Neural progenitor cell (in vitro differentiated cells): ENCODE measurements around the gene TTC12. TPM values are rescaled to one million over a fixed set of nuclear protein-coding genes. Genes with fewer than 3 reads are reported as not detected.

ENCODE experiments used
- DNase-seq: peaks from one replicate; pipeline ENCODE4 v3.0.0-alpha.2; 2016; ENCODE audit warnings: low spot score
- H2AFZ ChIP-seq: fragments of 200-600 bp; sonication (generic); replicated peaks from 2 replicates; pipeline ENCODE4 v1.6.1; 2016; ENCODE audit warnings: antibody characterized with exemption
- H3F3A ChIP-seq: fragments of 200-600 bp; sonication (generic); 2 replicates; pipeline ENCODE4 v1.6.1; 2016; ENCODE audit warnings: antibody characterized with exemption, low read depth
- H3K27ac ChIP-seq: fragments of 200-600 bp; sonication (generic); 2 replicates; pipeline ENCODE4 v1.5.1; 2016; ENCODE audit warnings: mild to moderate bottlenecking
- H3K27me3 ChIP-seq: fragments of 200-600 bp; sonication (generic); 2 replicates; pipeline ENCODE4 v1.6.1; 2016; ENCODE audit warnings: mild to moderate bottlenecking, moderate library complexity
- H3K36me3 ChIP-seq: fragments of 200-600 bp; sonication (generic); 2 replicates; pipeline ENCODE4 v1.5.1; 2016
- H3K4me1 ChIP-seq: fragments of 200-600 bp; sonication (generic); 2 replicates; pipeline ENCODE4 v1.6.1; 2016; ENCODE audit warnings: mixed run types
- H3K4me2 ChIP-seq: fragments of 200-600 bp; sonication (generic); 2 replicates; pipeline ENCODE4 v1.6.1; 2016
- H3K4me3 ChIP-seq: fragments of 200-600 bp; sonication (generic); 2 replicates; pipeline ENCODE4 v1.5.1; 2016
- H3K79me2 ChIP-seq: fragments of 200-600 bp; sonication (generic); 2 replicates; pipeline ENCODE4 v1.6.1; 2016; ENCODE audit warnings: low read depth
- H3K9ac ChIP-seq: fragments of 200-600 bp; sonication (generic); 2 replicates; pipeline ENCODE4 v1.6.1; 2016
- H3K9me3 ChIP-seq: fragments of 200-600 bp; sonication (generic); 2 replicates; pipeline ENCODE4 v1.5.1; 2016; ENCODE audit warnings: low read depth
- H4K20me1 ChIP-seq: fragments of 200-600 bp; sonication (generic); 2 replicates; pipeline ENCODE4 v1.6.1; 2016; ENCODE audit warnings: low read depth
- H3K27ac Mint-ChIP-seq: 3 replicates; pipeline ENCODE4 v1.8.0; 2021; ENCODE audit warnings: mixed read lengths
- H3K27me3 Mint-ChIP-seq: 2 replicates; pipeline ENCODE4 v1.8.0; 2022; ENCODE audit warnings: low read depth, mild to moderate bottlenecking, inconsistent platforms, moderate library complexity, mixed read lengths; ENCODE audit not compliant: insufficient read depth
- H3K36me3 Mint-ChIP-seq: 3 replicates; pipeline ENCODE4 v1.8.0; 2021; ENCODE audit warnings: mixed read lengths
- H3K4me1 Mint-ChIP-seq: 3 replicates; pipeline ENCODE4 v1.8.0; 2021; ENCODE audit warnings: mixed read lengths
- H3K4me3 Mint-ChIP-seq: 3 replicates; pipeline ENCODE4 v1.8.0; 2021; ENCODE audit warnings: mild to moderate bottlenecking, moderate library complexity, mixed read lengths
- H3K9me3 Mint-ChIP-seq: 3 replicates; pipeline ENCODE4 v1.8.0; 2020; ENCODE audit warnings: mixed read lengths
- EZH2 ChIP-seq: fragments of 200-600 bp; sonication (generic); IDR thresholded peaks from 2 replicates; pipeline ENCODE4 v1.6.1; 2017; ENCODE audit warnings: antibody characterized with exemption, mild to moderate bottlenecking, moderate library complexity
- EZH2phosphoT487 ChIP-seq: fragments of 200-600 bp; sonication (generic); IDR thresholded peaks from 2 replicates; pipeline ENCODE4 v1.6.1; 2017; ENCODE audit warnings: antibody characterized with exemption
- total RNA-seq: library from RNA; depleted of rRNA; stranded (reverse); fragments of >200 nt; gene quantifications from 2 replicates; pipeline ENCODE4 v1.2.3, GENCODE V29; 2015; ENCODE audit warnings: low replicate concordance
- TF ChIP-seq, protein P1 (sequence below): fragments of 200-600 bp; sonication (generic); IDR thresholded peaks from 2 replicates; pipeline ENCODE4 v1.5.1; 2017; ENCODE audit warnings: antibody characterized with exemption, mild to moderate bottlenecking

The TTC12 gene
- total RNA-seq, 1 donor from 2014 or later = 33.4 TPM

DNA sequence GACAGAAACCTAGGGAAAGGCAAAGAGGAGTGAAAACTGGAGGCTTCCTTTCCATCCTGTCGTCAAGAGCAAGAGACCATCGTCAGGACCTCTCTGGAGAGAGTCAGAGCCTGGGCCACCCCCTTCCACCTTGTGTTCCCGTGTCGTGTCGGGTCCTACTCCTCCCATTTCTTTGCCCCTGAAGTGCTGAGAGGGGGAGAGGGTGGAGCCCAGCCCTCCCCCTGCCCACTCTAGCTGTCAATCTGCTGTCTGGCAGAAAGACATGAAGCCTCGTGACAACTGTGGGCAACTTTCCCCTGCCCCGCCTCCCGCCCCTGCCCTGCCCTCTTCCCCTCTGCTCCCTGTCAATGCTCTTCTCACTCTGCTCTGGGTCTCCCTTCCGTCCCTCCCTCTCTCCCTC, 93.8 kb downstream of the TTC12 start:
- H2AFZ ChIP-seq = no peak overlapping the region
- H3K4me1 ChIP-seq = no peaks in the 10 kb centered on the region
- no peak overlapping the region for H3K4me2 ChIP-seq
- no peak for TF ChIP-seq EZH2
- TF ChIP-seq, protein P1, sequence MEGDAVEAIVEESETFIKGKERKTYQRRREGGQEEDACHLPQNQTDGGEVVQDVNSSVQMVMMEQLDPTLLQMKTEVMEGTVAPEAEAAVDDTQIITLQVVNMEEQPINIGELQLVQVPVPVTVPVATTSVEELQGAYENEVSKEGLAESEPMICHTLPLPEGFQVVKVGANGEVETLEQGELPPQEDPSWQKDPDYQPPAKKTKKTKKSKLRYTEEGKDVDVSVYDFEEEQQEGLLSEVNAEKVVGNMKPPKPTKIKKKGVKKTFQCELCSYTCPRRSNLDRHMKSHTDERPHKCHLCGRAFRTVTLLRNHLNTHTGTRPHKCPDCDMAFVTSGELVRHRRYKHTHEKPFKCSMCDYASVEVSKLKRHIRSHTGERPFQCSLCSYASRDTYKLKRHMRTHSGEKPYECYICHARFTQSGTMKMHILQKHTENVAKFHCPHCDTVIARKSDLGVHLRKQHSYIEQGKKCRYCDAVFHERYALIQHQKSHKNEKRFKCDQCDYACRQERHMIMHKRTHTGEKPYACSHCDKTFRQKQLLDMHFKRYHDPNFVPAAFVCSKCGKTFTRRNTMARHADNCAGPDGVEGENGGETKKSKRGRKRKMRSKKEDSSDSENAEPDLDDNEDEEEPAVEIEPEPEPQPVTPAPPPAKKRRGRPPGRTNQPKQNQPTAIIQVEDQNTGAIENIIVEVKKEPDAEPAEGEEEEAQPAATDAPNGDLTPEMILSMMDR = no peak
- TF ChIP-seq EZH2phosphoT487 = no peak
- Mint-ChIP-seq H3K4me1 (no peaks in the 10 kb centered on the region), H3K4me3 (no peak overlapping the region), H3K27ac (no peak overlapping the region), H3K27me3 (peaks cover 16% of the 10 kb centered on the region), H3K9me3 (no peaks in the 10 kb centered on the region), H3K36me3 (no peaks in the 10 kb centered on the region)
- H3K27me3 ChIP-seq = no peaks in the 10 kb centered on the region
- H3F3A ChIP-seq = no peaks in the 10 kb centered on the region
- H3K9me3 ChIP-seq = no peaks in the 10 kb centered on the region
- no peaks in the 10 kb centered on the region for H3K79me2 ChIP-seq
- no peak overlapping the region for H3K9ac ChIP-seq
- H3K27ac ChIP-seq = no peak overlapping the region
- no peak for DNase-seq
- H3K4me3 ChIP-seq = no peak overlapping the region
- H3K36me3 ChIP-seq = no peaks in the 10 kb centered on the region
- no peaks in the 10 kb centered on the region for H4K20me1 ChIP-seq

DNA sequence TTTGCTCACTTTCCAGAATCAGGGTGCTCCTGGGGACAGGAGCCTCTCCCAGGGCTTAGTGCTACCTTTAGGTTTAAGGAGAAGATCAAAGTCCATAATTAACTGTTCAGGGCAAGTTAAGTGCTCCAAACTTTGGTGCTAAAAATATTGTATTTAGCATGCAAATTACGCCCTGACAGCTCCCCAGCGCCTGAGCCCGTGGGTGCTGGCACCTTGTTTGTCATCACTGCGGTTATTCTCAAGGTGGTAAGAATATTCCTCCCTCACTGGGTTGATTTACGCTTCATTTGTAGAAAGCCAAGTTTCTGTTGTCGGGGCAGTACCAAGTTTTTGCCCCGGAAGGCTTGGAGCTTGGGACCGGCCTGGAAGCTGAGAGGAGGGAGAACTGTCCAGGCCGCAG, 94.5 kb downstream of the TTC12 start:
- Mint-ChIP-seq H3K27ac (peak overlapping the region; percentile 53), H3K36me3 (no peaks in the 10 kb centered on the region), H3K4me1 (no peaks in the 10 kb centered on the region), H3K27me3 (peaks cover 14% of the 10 kb centered on the region), H3K9me3 (no peaks in the 10 kb centered on the region), H3K4me3 (no peak overlapping the region)
- no peak overlapping the region for H3K4me3 ChIP-seq
- no peaks in the 10 kb centered on the region for H3K9me3 ChIP-seq
- no peak overlapping the region for H3K4me2 ChIP-seq
- H3K27me3 ChIP-seq = no peaks in the 10 kb centered on the region
- H2AFZ ChIP-seq = no peak overlapping the region
- no peak for DNase-seq
- H3K27ac ChIP-seq = no peak overlapping the region
- no peak overlapping the region for H3K9ac ChIP-seq
- no peaks in the 10 kb centered on the region for H4K20me1 ChIP-seq
- no peaks in the 10 kb centered on the region for H3F3A ChIP-seq
- no peaks in the 10 kb centered on the region for H3K36me3 ChIP-seq
- no peaks in the 10 kb centered on the region for H3K4me1 ChIP-seq
- no peaks in the 10 kb centered on the region for H3K79me2 ChIP-seq
- TF ChIP-seq EZH2 (no peak), EZH2phosphoT487 (no peak)
- TF ChIP-seq, protein P1 = no peak

DNA sequence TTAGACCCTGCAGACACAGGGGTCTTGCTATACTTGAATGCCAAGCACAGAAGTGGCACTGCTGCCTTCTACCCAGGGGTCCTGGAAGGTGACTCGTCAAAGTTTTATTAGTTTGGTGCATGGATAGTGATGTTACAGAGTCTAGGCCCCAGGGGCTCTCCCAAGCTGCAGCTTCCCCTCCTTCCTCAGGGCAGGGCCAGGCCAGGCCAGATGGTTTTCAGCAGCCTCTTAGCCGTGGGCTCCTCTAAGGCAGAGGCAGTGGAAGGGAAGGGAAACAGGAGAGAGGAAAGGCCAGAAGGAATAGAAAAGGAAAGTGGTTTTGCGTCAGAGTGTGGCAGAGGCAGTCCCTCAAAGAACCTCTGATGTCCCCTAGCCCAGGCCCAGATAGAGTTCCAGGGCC, 95.1 kb downstream of the TTC12 start:
- no peaks in the 10 kb centered on the region for H3F3A ChIP-seq
- TF ChIP-seq EZH2phosphoT487 (no peak), EZH2 (no peak)
- TF ChIP-seq, protein P1 = no peak
- no peaks in the 10 kb centered on the region for H3K4me1 ChIP-seq
- H3K4me2 ChIP-seq = no peak overlapping the region
- no peak for DNase-seq
- H2AFZ ChIP-seq = no peak overlapping the region
- no peak overlapping the region for H3K4me3 ChIP-seq
- H4K20me1 ChIP-seq = no peaks in the 10 kb centered on the region
- no peaks in the 10 kb centered on the region for H3K79me2 ChIP-seq
- Mint-ChIP-seq H3K36me3 (no peaks in the 10 kb centered on the region), H3K4me3 (no peak overlapping the region), H3K4me1 (no peaks in the 10 kb centered on the region), H3K27me3 (peaks cover 11% of the 10 kb centered on the region), H3K27ac (no peak overlapping the region), H3K9me3 (no peaks in the 10 kb centered on the region)
- H3K9me3 ChIP-seq = no peaks in the 10 kb centered on the region
- no peak overlapping the region for H3K9ac ChIP-seq
- no peak overlapping the region for H3K27ac ChIP-seq
- H3K36me3 ChIP-seq = no peaks in the 10 kb centered on the region
- no peaks in the 10 kb centered on the region for H3K27me3 ChIP-seq
